GM23338 (cell line): Measurements from ENCODE around the gene RNFT2. TPM values are rescaled to one million over a fixed set of nuclear protein-coding genes. Genes with fewer than 3 reads are reported as not detected.

ENCODE experiments used
- ATAC-seq: fragments of 200-7000 bp; cut with Tn5 transposase; 3 replicates; pipeline ENCODE4 v1.9.1; 2020
- DNase-seq: peaks from one replicate; pipeline ENCODE4 v3.0.0-alpha.2; 2015; ENCODE audit warnings: low spot score
- H2AFZ ChIP-seq: fragments of 200-600 bp; sonication (generic); 2 replicates; pipeline ENCODE4 v1.8.0; 2016; ENCODE audit warnings: antibody characterized with exemption, mild to moderate bottlenecking, moderate library complexity
- H3F3A ChIP-seq: fragments of 200-600 bp; sonication (generic); replicated peaks from 2 replicates; pipeline ENCODE4 v1.8.0; 2017; ENCODE audit warnings: antibody characterized with exemption, mixed run types, low read depth
- H3K27ac ChIP-seq: fragments of 200-600 bp; sonication (generic); 2 replicates; pipeline ENCODE4 v1.6.1; 2016; ENCODE audit warnings: low read depth
- H3K27me3 ChIP-seq: fragments of 200-600 bp; sonication (generic); 2 replicates; pipeline ENCODE4 v1.8.0; 2016; ENCODE audit warnings: mild to moderate bottlenecking, mixed run types, moderate library complexity; ENCODE audit not compliant: insufficient read depth
- H3K36me3 ChIP-seq: fragments of 200-600 bp; sonication (generic); 2 replicates; pipeline ENCODE4 v1.8.0; 2016; ENCODE audit warnings: mild to moderate bottlenecking; ENCODE audit not compliant: insufficient read depth
- H3K4me1 ChIP-seq: fragments of 200-600 bp; sonication (generic); 2 replicates; pipeline ENCODE4 v1.8.0; 2016; ENCODE audit warnings: mild to moderate bottlenecking, moderate library complexity; ENCODE audit not compliant: insufficient read depth
- H3K4me2 ChIP-seq: fragments of 200-600 bp; sonication (generic); 2 replicates; pipeline ENCODE4 v1.7.1; 2017; ENCODE audit warnings: mixed run types
- H3K4me3 ChIP-seq: fragments of 200-600 bp; sonication (generic); 2 replicates; pipeline ENCODE4 v1.6.1; 2016; ENCODE audit warnings: mixed run types
- H3K79me2 ChIP-seq: fragments of 200-600 bp; sonication (generic); replicated peaks from 2 replicates; pipeline ENCODE4 v1.8.0; 2017; ENCODE audit warnings: mild to moderate bottlenecking; ENCODE audit not compliant: insufficient read depth
- H3K9me2 ChIP-seq: fragments of 200-600 bp; sonication (generic); 2 replicates; pipeline ENCODE4 v1.8.0; 2017; ENCODE audit not compliant: insufficient read depth
- H4K20me1 ChIP-seq: fragments of 200-600 bp; sonication (generic); replicated peaks from 2 replicates; pipeline ENCODE4 v1.8.0; 2017; ENCODE audit warnings: mild to moderate bottlenecking; ENCODE audit not compliant: insufficient read depth
- H3K27ac Mint-ChIP-seq: 2 replicates; pipeline ENCODE4 v1.8.0; 2020; ENCODE audit warnings: inconsistent platforms, mild to moderate bottlenecking, moderate library complexity, mixed read lengths
- H3K27me3 Mint-ChIP-seq: 3 replicates; pipeline ENCODE4 v1.8.0; 2022; ENCODE audit warnings: low read depth, mild to moderate bottlenecking, moderate library complexity, mixed read lengths, inconsistent platforms; ENCODE audit not compliant: insufficient read depth, poor library complexity
- H3K36me3 Mint-ChIP-seq: 3 replicates; pipeline ENCODE4 v1.8.0; 2021; ENCODE audit warnings: low read depth, mild to moderate bottlenecking, inconsistent platforms, moderate library complexity, mixed read lengths
- H3K4me1 Mint-ChIP-seq: 3 replicates; pipeline ENCODE4 v1.8.0; 2020; ENCODE audit warnings: mild to moderate bottlenecking, inconsistent platforms, mixed read lengths
- H3K4me3 Mint-ChIP-seq: 3 replicates; pipeline ENCODE4 v1.8.0; 2021; ENCODE audit warnings: moderate library complexity, mild to moderate bottlenecking, inconsistent platforms, mixed read lengths
- H3K9me3 Mint-ChIP-seq: 3 replicates; pipeline ENCODE4 v1.8.0; 2020; ENCODE audit warnings: moderate library complexity, mild to moderate bottlenecking, inconsistent platforms, mixed read lengths
- EZH2 ChIP-seq: fragments of 200-600 bp; sonication (generic); IDR thresholded peaks from one replicate; pipeline ENCODE4 v1.8.0; 2017; ENCODE audit warnings: antibody characterized with exemption, mild to moderate bottlenecking, low read depth; ENCODE audit not compliant: unreplicated experiment
- JUNB ChIP-seq: IDR thresholded peaks from one replicate; pipeline ENCODE4 v1.6.1; 2016; ENCODE audit warnings: antibody characterized with exemption; ENCODE audit not compliant: unreplicated experiment
- STAT1 ChIP-seq: IDR thresholded peaks from one replicate; pipeline ENCODE4 v1.6.1; 2016; ENCODE audit warnings: antibody characterized with exemption; ENCODE audit not compliant: unreplicated experiment
- ZNF114 ChIP-seq: fragments of 250-450 bp; sonication (Bioruptor Pico); IDR thresholded peaks from 2 replicates; pipeline ENCODE4 v1.5.0; 2020; ENCODE audit warnings: mild to moderate bottlenecking, moderate library complexity
- ZNF331 ChIP-seq: fragments of 250-450 bp; sonication (Bioruptor Pico); IDR thresholded peaks from 2 replicates; pipeline ENCODE4 v1.5.0; 2020; ENCODE audit warnings: low read depth, mild to moderate bottlenecking, moderate library complexity
- polyA plus RNA-seq: library from polyadenylated mRNA; unstranded; fragments of >200 nt; fragmentation: Nextera tagmentation; extraction: Ambion mirVana; gene quantifications from 2 replicates; pipeline ENCODE4 v1.2.1, GENCODE V29; 2016
- total RNA-seq: library from RNA; depleted of rRNA; stranded (reverse); fragments of >200 nt; shearing (Covaris generic); gene quantifications from 2 replicates; pipeline ENCODE4 v1.2.3, GENCODE V29; 2014
- TF ChIP-seq, protein P1 (sequence below): IDR thresholded peaks from 2 replicates; pipeline ENCODE4 v1.6.1; 2016; ENCODE audit warnings: antibody characterized with exemption
- TF ChIP-seq, protein P2 (sequence below): IDR thresholded peaks from one replicate; pipeline ENCODE4 v1.6.1; 2018; ENCODE audit warnings: antibody characterized with exemption; ENCODE audit not compliant: unreplicated experiment

The RNFT2 gene
- total and polyA plus RNA-seq, 2 experiments from 2014 or later = 19.3 to 22.9 TPM

DNA sequence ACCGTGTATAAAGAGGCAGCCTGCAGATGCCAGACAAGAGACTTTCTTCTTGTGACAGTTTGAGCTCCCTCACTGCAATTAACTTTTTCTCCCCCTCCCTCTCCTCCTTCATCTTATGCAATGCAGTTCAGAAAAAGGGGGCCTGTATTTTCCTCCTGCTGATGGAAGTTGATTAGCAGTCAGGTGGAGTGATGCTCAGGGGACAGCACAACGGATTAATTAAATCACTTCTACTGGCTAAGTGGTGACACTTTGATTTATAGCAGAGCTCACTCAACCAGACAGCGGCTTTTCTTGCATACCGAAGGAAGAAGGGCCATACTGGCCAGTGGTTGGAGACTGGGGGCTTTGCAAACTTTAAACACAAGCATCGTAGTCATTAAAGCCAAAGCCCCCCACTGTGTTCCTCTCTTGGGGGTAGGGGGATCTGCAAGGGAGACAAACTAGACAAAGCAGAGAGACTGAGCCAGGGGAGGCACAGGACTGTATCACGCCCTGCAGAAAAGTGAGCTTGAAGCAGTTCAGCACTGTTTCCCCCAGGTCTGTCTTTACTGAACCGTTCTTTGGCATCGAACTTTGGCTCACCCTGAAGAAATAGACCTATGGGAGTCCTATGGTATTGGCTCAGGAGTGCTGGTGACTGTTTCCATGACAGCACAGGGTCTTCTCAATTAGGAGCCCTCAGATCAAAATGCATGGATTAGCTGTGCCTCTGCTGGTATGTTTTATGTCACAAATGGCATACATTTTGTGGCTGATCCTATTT, 48.0 kb upstream of the RNFT2 start (continued):
- TF ChIP-seq, protein P1, sequence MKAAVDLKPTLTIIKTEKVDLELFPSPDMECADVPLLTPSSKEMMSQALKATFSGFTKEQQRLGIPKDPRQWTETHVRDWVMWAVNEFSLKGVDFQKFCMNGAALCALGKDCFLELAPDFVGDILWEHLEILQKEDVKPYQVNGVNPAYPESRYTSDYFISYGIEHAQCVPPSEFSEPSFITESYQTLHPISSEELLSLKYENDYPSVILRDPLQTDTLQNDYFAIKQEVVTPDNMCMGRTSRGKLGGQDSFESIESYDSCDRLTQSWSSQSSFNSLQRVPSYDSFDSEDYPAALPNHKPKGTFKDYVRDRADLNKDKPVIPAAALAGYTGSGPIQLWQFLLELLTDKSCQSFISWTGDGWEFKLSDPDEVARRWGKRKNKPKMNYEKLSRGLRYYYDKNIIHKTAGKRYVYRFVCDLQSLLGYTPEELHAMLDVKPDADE = no peak

DNA sequence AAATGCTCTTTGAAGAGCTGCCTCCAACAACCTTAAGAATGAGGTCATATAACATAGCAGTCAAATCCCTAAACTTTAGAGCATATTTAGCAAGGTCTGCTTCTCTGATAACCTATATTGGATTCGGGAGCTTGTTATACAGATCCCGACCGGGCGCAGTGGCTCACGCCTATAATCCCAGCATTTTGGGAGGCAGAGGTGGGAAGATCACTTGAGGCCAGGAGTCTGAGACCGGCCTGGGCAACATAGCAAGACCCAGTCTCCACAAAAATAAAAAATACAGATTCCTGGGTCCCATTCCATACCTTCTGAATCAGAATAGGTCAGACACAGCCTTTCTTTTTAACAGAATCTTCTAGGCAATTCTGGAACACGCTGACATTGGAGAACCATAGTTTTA, 46.9 kb upstream of the RNFT2 start:
- H3K4me1 Mint-ChIP-seq = peaks cover 26% of the 10 kb centered on the region
- Histone ChIP-seq H4K20me1 (no peaks in the 10 kb centered on the region), H3K27me3 (peaks cover 10% of the 10 kb centered on the region), H3K4me2 (no peak overlapping the region), H3K36me3 (no peaks in the 10 kb centered on the region), H3K79me2 (no peaks in the 10 kb centered on the region), H3K4me1 (peaks cover 20% of the 10 kb centered on the region), H2AFZ (no peak overlapping the region), H3K27ac (no peak overlapping the region), H3F3A (no peaks in the 10 kb centered on the region), H3K4me3 (no peak overlapping the region), H3K9me2 (no peaks in the 10 kb centered on the region)
- DNase-seq = no peak
- no peak overlapping the region for H3K27ac Mint-ChIP-seq
- no peaks in the 10 kb centered on the region; the same call in 2 of the 3 replicates for H3K36me3 Mint-ChIP-seq
- ATAC-seq = no peak
- H3K9me3 Mint-ChIP-seq = peaks cover 8% of the 10 kb centered on the region; the same call in 1 of the 3 replicates
- TF ChIP-seq ZNF114 (CRISPR knock-in tag) (no peak), STAT1 (no peak), JUNB (no peak), EZH2 (no peak), ZNF331 (CRISPR knock-in tag) (no peak)
- TF ChIP-seq, protein P1 = no peak
- TF ChIP-seq, protein P2, sequence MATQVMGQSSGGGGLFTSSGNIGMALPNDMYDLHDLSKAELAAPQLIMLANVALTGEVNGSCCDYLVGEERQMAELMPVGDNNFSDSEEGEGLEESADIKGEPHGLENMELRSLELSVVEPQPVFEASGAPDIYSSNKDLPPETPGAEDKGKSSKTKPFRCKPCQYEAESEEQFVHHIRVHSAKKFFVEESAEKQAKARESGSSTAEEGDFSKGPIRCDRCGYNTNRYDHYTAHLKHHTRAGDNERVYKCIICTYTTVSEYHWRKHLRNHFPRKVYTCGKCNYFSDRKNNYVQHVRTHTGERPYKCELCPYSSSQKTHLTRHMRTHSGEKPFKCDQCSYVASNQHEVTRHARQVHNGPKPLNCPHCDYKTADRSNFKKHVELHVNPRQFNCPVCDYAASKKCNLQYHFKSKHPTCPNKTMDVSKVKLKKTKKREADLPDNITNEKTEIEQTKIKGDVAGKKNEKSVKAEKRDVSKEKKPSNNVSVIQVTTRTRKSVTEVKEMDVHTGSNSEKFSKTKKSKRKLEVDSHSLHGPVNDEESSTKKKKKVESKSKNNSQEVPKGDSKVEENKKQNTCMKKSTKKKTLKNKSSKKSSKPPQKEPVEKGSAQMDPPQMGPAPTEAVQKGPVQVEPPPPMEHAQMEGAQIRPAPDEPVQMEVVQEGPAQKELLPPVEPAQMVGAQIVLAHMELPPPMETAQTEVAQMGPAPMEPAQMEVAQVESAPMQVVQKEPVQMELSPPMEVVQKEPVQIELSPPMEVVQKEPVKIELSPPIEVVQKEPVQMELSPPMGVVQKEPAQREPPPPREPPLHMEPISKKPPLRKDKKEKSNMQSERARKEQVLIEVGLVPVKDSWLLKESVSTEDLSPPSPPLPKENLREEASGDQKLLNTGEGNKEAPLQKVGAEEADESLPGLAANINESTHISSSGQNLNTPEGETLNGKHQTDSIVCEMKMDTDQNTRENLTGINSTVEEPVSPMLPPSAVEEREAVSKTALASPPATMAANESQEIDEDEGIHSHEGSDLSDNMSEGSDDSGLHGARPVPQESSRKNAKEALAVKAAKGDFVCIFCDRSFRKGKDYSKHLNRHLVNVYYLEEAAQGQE = no peak
- peaks cover 26% of the 10 kb centered on the region for H3K27me3 Mint-ChIP-seq
- no peak overlapping the region for H3K4me3 Mint-ChIP-seq
